Measurements from ENCODE around the gene DNALI1. TPM values are rescaled to one million over a fixed set of nuclear protein-coding genes. Genes with fewer than 3 reads are reported as not detected.
"Not testable (repeated sequence)": the region's sequence is repeated elsewhere in the genome, so short reads cannot be mapped to it uniquely, and the experiment has no call there.

The DNALI1 gene
- not detected for total RNA-seq

DNA sequence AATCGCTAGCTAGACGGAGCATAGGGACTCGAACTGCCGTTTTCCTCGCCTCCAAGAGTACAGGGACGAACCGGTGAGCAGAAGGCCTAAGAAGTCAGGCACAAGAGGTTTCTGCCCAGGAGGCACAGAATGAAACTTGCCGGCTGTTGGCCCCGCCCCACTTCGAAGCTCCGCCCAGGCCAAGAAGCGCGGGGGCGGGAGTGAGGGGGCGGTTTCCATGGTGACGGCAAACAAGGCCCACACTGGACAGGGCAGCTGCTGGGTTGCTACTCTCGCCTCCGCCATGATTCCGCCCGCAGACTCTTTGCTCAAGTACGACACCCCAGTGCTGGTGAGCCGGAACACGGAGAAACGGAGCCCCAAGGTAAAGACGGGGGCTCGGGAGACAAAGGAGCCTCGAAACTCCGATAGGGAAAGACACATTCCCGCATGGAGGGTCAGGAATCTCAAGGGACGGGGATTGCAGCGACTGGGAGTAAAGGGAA, at the start of gene DNALI1:
DNALI1 (plus strand) TSS at position 229 of the 485 bp plus-strand sequence; CDS start at position 284, 55 bp downstream.
- peaks cover 15 to 24% of the 10 kb centered on the region in 2 donors for H3K4me1 Mint-ChIP-seq (ENCODE audit: low read depth in 2 of 2)
- no peak within 1 kb of the TSS for H3K27ac Mint-ChIP-seq
- no peaks in the 10 kb centered on the region for H3K9me3 Mint-ChIP-seq
- H3K4me3 Mint-ChIP-seq = no peak within 1 kb of the TSS
- peaks cover 0 to 7% of the 10 kb centered on the region in 2 donors for H3K27me3 Mint-ChIP-seq
- no peak for ATAC-seq
- no peak for DNase-seq (ENCODE audit: low spot score)
- peaks cover 13% of the 10 kb centered on the region for H3K36me3 Mint-ChIP-seq

DNA sequence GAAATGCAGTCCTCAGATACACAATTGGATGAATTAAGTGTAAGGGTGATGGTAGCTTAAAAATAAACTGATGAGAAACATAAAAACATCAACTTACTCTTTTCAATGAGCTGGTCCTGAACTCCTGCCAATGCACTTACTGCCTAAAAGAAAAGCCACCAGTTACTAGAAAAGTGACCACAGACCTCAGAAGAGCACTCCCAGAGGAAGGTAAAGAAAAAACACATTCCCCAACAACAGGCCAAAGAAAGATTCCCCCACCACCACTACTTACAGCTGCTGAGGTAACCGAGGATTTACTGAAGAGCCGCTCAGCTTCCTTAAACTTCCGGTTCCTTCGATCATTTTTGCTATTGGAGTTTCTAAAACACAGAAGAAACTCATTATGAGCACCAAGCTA, 47.6 kb upstream of the DNALI1 start:
- no peak for ATAC-seq
- no peaks in the 10 kb centered on the region for H3K9me3 Mint-ChIP-seq
- DNase-seq (ENCODE audit: low spot score) = no peak
- peak overlapping the region in 1 of 2 donors; percentile 53 for H3K27ac Mint-ChIP-seq
- peaks cover 31% of the 10 kb centered on the region for H3K36me3 Mint-ChIP-seq
- H3K27me3 Mint-ChIP-seq = no peaks in the 10 kb centered on the region
- no peak overlapping the region for H3K4me3 Mint-ChIP-seq
- H3K4me1 Mint-ChIP-seq (ENCODE audit: low read depth in 2 of 2) = peaks cover 24 to 31% of the 10 kb centered on the region in 2 donors

DNA sequence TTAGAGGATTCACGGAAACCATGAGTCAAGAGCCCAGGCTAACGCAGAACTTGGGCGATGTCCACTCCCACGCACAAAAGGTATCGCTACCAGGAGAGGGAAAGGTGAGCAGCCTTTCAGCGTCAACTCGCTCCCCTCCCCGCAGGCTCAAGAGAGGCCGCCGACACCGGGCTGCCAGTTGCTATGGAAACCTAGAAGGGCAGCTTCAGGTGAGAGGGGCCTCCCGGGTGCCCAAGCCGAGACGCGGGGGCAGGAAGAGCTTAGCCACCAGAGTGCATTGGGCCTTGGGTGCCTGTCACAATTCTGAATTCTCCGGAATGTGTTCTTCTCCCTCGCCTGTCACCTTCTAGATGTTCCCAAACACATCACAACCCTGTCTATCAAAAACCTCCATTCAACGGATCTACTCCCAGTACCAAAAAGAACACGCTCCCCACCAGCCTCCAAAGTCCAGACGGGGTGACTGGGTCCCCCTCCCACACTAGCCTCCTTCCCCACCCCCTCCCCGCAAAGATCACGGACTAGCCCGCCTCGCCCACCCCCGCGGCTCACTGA, 42.9 kb upstream of the DNALI1 start:
- peaks cover 11% of the 10 kb centered on the region for H3K36me3 Mint-ChIP-seq
- H3K27ac Mint-ChIP-seq = peak overlapping the region; percentile 82 to 92
- no peak for ATAC-seq
- peaks cover 30 to 35% of the 10 kb centered on the region in 2 donors for H3K4me1 Mint-ChIP-seq (ENCODE audit: low read depth in 2 of 2)
- H3K27me3 Mint-ChIP-seq = no peaks in the 10 kb centered on the region
- no peaks in the 10 kb centered on the region for H3K9me3 Mint-ChIP-seq
- peak overlapping the region; percentile 100 for H3K4me3 Mint-ChIP-seq
- no peak for DNase-seq (ENCODE audit: low spot score)

DNA sequence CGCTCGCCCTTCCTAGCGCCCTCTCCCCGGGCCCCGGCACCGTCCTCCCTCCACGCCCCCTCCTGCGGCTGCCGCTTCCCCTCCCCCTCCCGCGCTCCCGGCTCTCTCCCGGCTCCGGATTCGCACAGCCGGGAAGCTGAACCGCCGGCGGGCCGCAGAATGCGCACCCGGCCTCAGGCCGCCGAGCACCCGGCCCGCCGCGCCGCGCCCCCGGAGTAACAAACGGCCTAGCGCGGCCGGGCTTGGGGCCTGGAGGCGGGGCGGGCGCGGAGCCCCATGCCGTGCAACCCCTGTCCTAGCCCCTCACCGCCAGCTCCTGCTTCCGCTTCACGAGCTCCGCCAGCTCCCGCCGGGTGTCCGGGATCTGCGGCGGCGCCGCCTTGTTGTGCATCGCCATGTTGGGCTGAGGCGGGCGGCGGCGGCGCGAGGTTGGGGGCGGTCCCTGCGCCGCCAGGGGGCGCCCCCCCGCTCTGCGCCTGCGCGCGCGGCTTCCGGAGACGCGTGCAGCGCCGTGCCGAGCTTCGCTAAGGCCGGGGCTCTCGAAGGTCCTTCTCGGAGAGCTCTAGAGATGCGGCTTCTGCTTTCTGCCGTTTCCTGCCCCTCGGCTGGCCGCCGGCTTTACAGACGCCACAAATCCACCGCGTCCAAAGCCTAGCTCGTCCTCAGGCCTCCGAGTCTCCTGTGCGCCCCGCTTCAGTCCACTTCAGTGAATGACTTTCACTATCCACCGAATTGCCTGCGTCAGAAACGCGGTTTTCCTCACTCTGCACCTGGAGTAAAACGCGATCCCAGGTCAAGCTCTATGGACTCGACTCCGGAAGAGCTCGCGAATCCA, 42.2 kb upstream of the DNALI1 start, which contains the start of gene MEAF6:
MEAF6 (minus strand) TSS at position 417 of the 835 bp plus-strand sequence; CDS start at position 397, 20 bp downstream.
- peak within 1 kb of the TSS; percentile 100 for H3K4me3 Mint-ChIP-seq
- peaks cover 5% of the 10 kb centered on the region for H3K36me3 Mint-ChIP-seq
- peak within 1 kb of the TSS; percentile 95 to 98 for H3K27ac Mint-ChIP-seq
- H3K27me3 Mint-ChIP-seq = no peaks in the 10 kb centered on the region
- DNase-seq (ENCODE audit: low spot score) (peak; percentile 89), ATAC-seq (peak; percentile 98 to 99)
- H3K4me1 Mint-ChIP-seq (ENCODE audit: low read depth in 2 of 2) = peaks cover 30 to 36% of the 10 kb centered on the region in 2 donors
- no peaks in the 10 kb centered on the region for H3K9me3 Mint-ChIP-seq

DNA sequence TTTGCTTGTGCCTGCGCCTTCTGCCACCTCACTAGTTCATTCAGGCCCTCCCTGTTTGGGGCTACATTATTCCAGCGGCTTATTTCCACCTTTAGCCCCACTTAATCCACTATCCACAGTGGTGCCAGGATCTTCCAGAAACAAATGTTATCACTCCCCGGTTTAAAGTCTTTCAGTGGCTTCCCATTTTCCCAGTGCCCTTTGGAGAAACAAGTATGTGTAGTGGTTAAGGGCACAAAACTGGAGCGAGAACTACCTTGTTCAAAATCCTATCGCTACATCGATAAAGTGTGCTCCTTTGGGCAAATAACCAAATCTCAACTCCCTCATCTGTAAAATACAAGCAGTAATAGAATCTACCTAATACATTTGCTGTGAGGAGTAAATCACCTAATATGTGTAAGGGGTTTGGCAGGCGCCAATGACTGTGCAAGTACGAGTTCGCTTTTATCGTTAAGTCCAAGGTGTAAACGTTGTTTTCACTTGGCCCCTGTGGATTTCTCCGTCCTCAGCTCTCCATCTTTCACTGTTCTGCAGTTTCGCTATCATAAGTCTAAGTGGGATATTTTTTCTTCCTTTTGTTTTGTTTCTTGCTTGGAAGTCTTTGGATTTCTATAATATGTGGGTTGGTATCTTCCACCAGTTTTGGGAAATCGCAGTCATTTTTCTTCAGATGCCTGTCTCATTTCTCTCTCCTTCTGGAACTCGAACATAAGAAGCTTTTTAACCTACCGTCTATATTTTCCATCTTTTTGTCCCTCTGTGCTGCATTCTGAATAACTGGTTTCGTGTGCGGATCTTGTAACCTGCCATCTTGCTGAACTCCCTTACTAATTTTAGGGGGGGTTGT, 41.3 kb upstream of the DNALI1 start:
- peaks cover 31 to 39% of the 10 kb centered on the region in 2 donors for H3K4me1 Mint-ChIP-seq (ENCODE audit: low read depth in 2 of 2)

DNA sequence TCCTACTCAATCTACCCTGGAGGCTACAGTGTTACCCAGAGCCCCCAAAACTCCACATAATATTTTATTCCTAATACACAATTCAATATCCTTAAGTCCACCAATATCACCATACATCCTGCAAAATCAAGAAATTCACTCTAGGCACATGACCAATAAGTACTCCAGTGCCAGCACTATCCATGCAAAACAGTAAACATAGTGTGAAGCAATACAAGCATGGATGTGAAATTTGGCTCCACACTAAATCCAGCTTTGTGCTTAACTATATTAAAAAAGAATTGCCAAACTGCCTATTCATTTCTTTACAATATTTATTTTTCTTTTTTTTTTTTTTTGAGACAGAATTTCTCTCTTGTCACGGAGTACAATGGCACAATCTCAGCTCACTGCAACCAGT, 39.2 kb upstream of the DNALI1 start:
- Mint-ChIP-seq H3K27ac (peak overlapping the region in 1 of 2 donors; percentile 58), H3K4me3 (no peak overlapping the region)

More for the DNA sequence above, 41.3 kb upstream of the DNALI1 start:
- peak overlapping the region; percentile 95 to 98 for H3K27ac Mint-ChIP-seq
- no peak for ATAC-seq
- no peak for DNase-seq (ENCODE audit: low spot score)
- no peaks in the 10 kb centered on the region for H3K27me3 Mint-ChIP-seq
- H3K9me3 Mint-ChIP-seq = no peaks in the 10 kb centered on the region
- H3K36me3 Mint-ChIP-seq = peaks cover 5% of the 10 kb centered on the region
- peak overlapping the region; percentile 100 for H3K4me3 Mint-ChIP-seq

DNA sequence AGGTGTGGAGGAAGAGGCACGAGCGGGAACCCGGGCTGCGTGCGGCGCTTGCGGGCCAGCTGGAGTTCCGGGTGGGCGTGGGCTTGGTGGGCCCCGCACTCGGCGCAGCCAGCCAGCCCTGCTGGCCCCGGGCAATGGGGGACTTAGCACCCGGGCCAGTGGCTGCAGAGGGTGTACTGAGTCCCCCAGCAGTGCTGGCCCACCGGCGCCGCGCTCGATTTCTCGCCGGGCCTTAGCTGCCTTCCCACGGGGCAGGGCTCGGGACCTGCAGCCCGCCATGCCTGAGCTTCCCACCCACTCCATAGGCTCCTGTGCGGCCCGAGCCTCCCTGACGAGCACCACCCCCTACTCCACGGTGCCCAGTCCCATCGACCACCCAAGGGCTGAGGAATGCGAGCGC, 38.5 kb upstream of the DNALI1 start:
- H3K9me3 Mint-ChIP-seq = not testable (repeated sequence)

More for the DNA sequence above, 39.2 kb upstream of the DNALI1 start:
- Mint-ChIP-seq H3K27me3 (no peaks in the 10 kb centered on the region), H3K36me3 (peaks cover 5% of the 10 kb centered on the region), H3K4me1 (ENCODE audit: low read depth in 2 of 2) (peaks cover 31 to 35% of the 10 kb centered on the region in 2 donors), H3K9me3 (no peaks in the 10 kb centered on the region)
- ATAC-seq (no peak), DNase-seq (ENCODE audit: low spot score) (no peak)

DNA sequence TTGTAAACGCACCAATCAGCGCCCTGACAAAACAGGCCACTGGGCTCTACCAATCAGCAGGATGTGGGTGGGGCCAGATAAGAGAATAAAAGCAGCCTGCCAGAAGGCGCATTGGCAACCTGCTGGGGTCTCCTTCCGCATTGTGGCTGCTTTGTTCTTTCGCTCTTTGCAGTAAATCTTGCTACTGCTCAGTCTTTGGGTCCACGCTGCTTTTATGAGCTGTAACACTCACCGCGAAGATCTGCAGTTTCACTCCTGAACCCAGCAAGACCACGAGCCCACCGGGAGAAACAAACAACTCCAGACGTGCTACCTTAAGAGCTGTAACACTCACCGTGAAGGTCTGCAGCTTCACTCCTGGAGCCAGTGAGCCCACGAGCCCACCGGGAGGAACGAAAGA, 37.8 kb upstream of the DNALI1 start:
- Mint-ChIP-seq H3K4me1 (ENCODE audit: low read depth in 2 of 2) (peaks cover 22 to 25% of the 10 kb centered on the region in 2 donors), H3K27ac (peak overlapping the region; percentile 60 to 75), H3K4me3 (peak overlapping the region; percentile 85)
- H3K36me3 Mint-ChIP-seq, H3K27me3 Mint-ChIP-seq, ATAC-seq, H3K9me3 Mint-ChIP-seq: not testable (repeated sequence)
- DNase-seq (ENCODE audit: low spot score) = peak; percentile 63

More for the DNA sequence above, 38.5 kb upstream of the DNALI1 start:
- H3K27ac Mint-ChIP-seq; H3K4me3 Mint-ChIP-seq; H3K27me3 Mint-ChIP-seq; ATAC-seq; H3K36me3 Mint-ChIP-seq; DNase-seq (ENCODE audit: low spot score): not testable (repeated sequence)
- peaks cover 29 to 30% of the 10 kb centered on the region in 2 donors for H3K4me1 Mint-ChIP-seq (ENCODE audit: low read depth in 2 of 2)

DNA sequence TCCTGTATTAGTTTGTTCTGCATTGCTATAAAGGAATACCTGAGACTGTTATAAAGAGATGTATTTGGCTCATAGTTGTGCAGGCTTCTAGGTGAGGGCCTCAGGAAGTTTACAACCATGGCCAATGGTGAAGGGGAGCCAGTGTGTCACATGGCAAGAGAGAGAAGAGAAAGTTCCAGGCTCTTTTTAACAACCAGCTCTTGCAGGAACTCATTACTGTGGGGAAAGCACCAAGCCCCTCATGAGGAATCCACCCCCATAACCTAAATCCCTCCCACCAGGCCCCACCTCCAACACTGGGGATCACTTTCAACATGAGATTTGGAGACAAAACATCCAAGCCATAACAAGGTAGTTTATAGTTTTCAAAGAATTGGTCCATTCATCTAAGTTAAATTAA, 37.1 kb upstream of the DNALI1 start:
- H3K36me3 Mint-ChIP-seq = no peaks in the 10 kb centered on the region
- peaks cover 20 to 23% of the 10 kb centered on the region in 2 donors for H3K4me1 Mint-ChIP-seq (ENCODE audit: low read depth in 2 of 2)
- H3K27ac Mint-ChIP-seq = peak overlapping the region; percentile 60 to 75
- peak overlapping the region; percentile 85 for H3K4me3 Mint-ChIP-seq
- H3K27me3 Mint-ChIP-seq = no peaks in the 10 kb centered on the region
- H3K9me3 Mint-ChIP-seq = no peaks in the 10 kb centered on the region
- no peak for DNase-seq (ENCODE audit: low spot score)
- peak in 1 of 2 donors; percentile 6 for ATAC-seq

DNA sequence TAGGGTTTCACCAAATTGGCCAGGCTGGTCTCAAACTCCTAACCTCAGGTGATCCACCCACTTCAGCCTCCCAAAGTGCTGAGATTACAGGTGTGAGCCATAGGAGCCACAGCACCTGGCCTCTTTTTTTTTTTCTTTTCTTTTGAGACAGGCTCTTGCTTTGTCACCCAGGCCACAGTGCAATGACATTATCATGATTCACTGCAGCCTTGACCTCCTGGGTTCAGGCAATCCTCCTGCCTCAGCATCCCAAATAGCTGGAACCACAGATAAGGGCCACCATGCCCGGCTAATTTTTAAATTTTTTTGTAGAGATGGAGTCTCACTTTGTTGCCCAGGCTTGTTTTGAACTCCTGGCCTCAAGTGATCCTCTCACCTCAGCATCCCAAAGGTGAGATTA, 26.9 kb upstream of the DNALI1 start:
- not testable (repeated sequence) for H3K4me1 Mint-ChIP-seq (ENCODE audit: low read depth in 2 of 2); H3K9me3 Mint-ChIP-seq; H3K27me3 Mint-ChIP-seq; H3K36me3 Mint-ChIP-seq; DNase-seq (ENCODE audit: low spot score); H3K4me3 Mint-ChIP-seq; H3K27ac Mint-ChIP-seq; ATAC-seq

DNA sequence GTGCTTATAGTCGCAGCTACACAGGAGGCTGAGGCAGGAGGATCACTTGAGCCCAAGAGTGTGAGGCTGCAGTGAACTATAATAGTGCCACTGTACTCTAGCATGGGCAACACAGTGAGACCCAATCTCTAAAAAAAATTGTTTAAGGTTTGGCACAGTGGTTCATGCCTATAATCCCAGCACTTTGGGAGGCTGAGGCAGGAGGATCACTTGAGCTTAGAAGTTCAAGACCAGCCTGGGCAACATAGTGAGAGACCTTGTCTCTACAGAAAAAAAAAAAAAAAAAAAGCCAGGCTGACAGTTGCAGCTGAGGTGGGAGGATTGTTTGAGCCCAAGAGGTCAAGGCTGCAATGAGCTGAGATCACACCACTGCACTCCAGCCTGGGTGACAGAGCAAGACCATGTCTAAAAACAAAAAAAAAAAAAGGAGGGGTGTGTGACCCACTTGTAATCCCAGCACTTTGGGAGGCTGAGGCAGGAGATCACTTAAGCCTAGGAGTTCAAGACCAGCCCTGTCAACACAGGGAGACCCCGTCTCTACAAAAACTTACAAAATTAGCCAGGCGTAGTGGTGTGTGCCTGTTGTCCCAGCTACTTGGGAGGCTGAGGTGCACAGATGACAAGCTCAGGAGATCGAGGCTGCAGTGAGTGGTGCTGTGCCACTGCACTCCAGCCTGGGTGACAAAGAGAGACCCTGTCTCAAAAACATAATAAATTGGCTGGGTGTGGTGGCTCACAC, 24.2 kb upstream of the DNALI1 start:
- H3K9me3 Mint-ChIP-seq; ATAC-seq; H3K27me3 Mint-ChIP-seq; DNase-seq (ENCODE audit: low spot score); H3K27ac Mint-ChIP-seq; H3K4me3 Mint-ChIP-seq: not testable (repeated sequence)
- peaks cover 13% of the 10 kb centered on the region for H3K36me3 Mint-ChIP-seq
- peaks cover 11 to 24% of the 10 kb centered on the region in 2 donors for H3K4me1 Mint-ChIP-seq (ENCODE audit: low read depth in 2 of 2)

DNA sequence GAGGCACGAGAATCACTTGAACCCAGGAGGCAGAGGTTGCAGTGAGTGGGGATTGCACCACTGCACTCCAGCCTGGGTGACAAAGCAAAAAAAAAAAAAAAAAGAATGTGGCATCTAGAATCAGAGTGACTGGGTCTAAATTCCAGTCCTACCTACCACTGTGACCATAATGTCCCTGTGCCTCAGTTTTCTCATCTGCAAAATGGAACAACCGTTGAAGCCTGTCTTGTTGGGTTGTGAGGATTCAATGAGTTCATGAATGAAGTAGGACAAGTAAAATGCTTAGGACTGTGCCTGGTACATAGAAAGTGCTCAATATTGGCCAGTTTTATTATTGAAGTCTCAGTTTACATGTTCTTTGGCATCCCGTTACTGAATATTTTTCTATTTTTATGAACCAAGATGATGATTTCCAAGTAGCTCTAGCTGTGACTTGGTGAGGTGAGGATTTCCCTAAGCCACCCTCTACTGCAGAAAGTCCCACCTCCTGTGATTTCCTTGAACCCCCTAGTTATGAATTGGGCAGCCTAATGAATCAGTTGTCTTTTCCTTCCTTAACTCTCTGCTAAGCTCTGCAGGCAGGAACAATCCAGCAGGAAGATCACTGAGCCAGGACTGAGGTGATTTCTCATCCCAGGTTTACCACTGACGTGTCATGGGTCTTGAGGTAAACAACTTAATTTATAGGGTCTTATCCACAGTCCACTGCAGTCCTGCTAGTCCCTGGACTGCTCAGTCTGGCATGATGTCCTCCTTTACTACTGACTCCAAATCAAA, 23.2 kb upstream of the DNALI1 start:
- no peaks in the 10 kb centered on the region for H3K27me3 Mint-ChIP-seq
- peaks cover 20% of the 10 kb centered on the region for H3K36me3 Mint-ChIP-seq
- H3K27ac Mint-ChIP-seq = peak overlapping the region in 1 of 2 donors; percentile 77
- H3K4me1 Mint-ChIP-seq (ENCODE audit: low read depth in 2 of 2) = peaks cover 16 to 30% of the 10 kb centered on the region in 2 donors
- H3K4me3 Mint-ChIP-seq = no peak overlapping the region
- no peak for ATAC-seq
- no peak for DNase-seq (ENCODE audit: low spot score)
- H3K9me3 Mint-ChIP-seq = no peaks in the 10 kb centered on the region

Measured in natural killer cell treated with Interleukin-12 subunit alpha and Interleukin-12 subunit beta and Interleukin-15 and Interleukin-18, amount 100 ng/mL, for 72 hours (primary cell).